Glutamatergic neuron (in vitro differentiated cells): Measurements from ENCODE around the gene LYSET. TPM values are rescaled to one million over a fixed set of nuclear protein-coding genes. Genes with fewer than 3 reads are reported as not detected.
"Not testable (repeated sequence)": the region's sequence is repeated elsewhere in the genome, so short reads cannot be mapped to it uniquely, and the experiment has no call there.

Source experiments
- DNase-seq: peaks from one replicate; pipeline ENCODE4 v3.0.0; 2022
- H3K27ac Mint-ChIP-seq: one replicate; pipeline ENCODE4 v1.8.0; 2020; ENCODE audit warnings: mild to moderate bottlenecking, mixed read lengths, inconsistent platforms; ENCODE audit not compliant: unreplicated experiment
- H3K27me3 Mint-ChIP-seq: one replicate; pipeline ENCODE4 v1.8.0; 2020; ENCODE audit warnings: mild to moderate bottlenecking, moderate library complexity, mixed read lengths, inconsistent platforms; ENCODE audit not compliant: unreplicated experiment
- H3K36me3 Mint-ChIP-seq: one replicate; pipeline ENCODE4 v1.8.0; 2020; ENCODE audit warnings: mild to moderate bottlenecking, mixed read lengths, inconsistent platforms; ENCODE audit not compliant: unreplicated experiment
- H3K4me1 Mint-ChIP-seq: one replicate; pipeline ENCODE4 v1.8.0; 2020; ENCODE audit warnings: mild to moderate bottlenecking, low read depth, mixed read lengths, inconsistent platforms; ENCODE audit not compliant: unreplicated experiment
- H3K4me3 Mint-ChIP-seq: one replicate; pipeline ENCODE4 v1.8.0; 2020; ENCODE audit warnings: mild to moderate bottlenecking, mixed read lengths, inconsistent platforms; ENCODE audit not compliant: unreplicated experiment
- H3K9me3 Mint-ChIP-seq: one replicate; pipeline ENCODE4 v1.8.0; 2020; ENCODE audit warnings: mild to moderate bottlenecking, moderate library complexity, mixed read lengths, inconsistent platforms; ENCODE audit not compliant: unreplicated experiment
- CTCF ChIP-seq: fragments of 200-600 bp; sonication (generic); IDR thresholded peaks from one replicate; pipeline ENCODE4 v1.5.0; 2021; ENCODE audit not compliant: partially characterized antibody, unreplicated experiment
- total RNA-seq: library from RNA; stranded (reverse); fragmentation: NEBNext Ultra II Directional; extraction: Animal tissue kit (Norgen Biotek cat#: 25700); gene quantifications from one replicate; pipeline ENCODE4 v1.2.1, GENCODE V29; 2021; ENCODE audit not compliant: unreplicated experiment

Gene LYSET
- total RNA-seq, 1 donor from 2014 or later = 15.9 TPM

GRCh38 chr14:93173943-93174395, 11.1 kb upstream of the LYSET start:
- no peak for DNase-seq
- no peak for TF ChIP-seq CTCF
- Mint-ChIP-seq H3K36me3 (peaks cover 4% of the 10 kb centered on the region), H3K4me3 (no peak overlapping the region), H3K27ac (no peak overlapping the region), H3K27me3 (peaks cover 1% of the 10 kb centered on the region), H3K4me1 (peaks cover 3% of the 10 kb centered on the region), H3K9me3 (no peaks in the 10 kb centered on the region)

GRCh38 chr14:93174731-93175130, 10.4 kb upstream of the LYSET start:
- H3K27ac Mint-ChIP-seq, H3K4me3 Mint-ChIP-seq, H3K9me3 Mint-ChIP-seq, H3K4me1 Mint-ChIP-seq, DNase-seq, H3K27me3 Mint-ChIP-seq, H3K36me3 Mint-ChIP-seq: not testable (repeated sequence)

GRCh38 chr14:93175492-93175891, 9.6 kb upstream of the LYSET start:
- H3K4me3 Mint-ChIP-seq = no peak overlapping the region
- H3K27me3 Mint-ChIP-seq = no peaks in the 10 kb centered on the region
- no peaks in the 10 kb centered on the region for H3K9me3 Mint-ChIP-seq
- TF ChIP-seq CTCF = no peak
- DNase-seq = no peak
- H3K4me1 Mint-ChIP-seq = peaks cover 3% of the 10 kb centered on the region
- H3K36me3 Mint-ChIP-seq = no peaks in the 10 kb centered on the region
- H3K27ac Mint-ChIP-seq = no peak overlapping the region

GRCh38 chr14:93183596-93184317, 1.4 kb upstream of the LYSET start:
- peaks cover 4% of the 10 kb centered on the region for H3K9me3 Mint-ChIP-seq
- peak overlapping the region; percentile 98 for H3K4me3 Mint-ChIP-seq
- no peak for TF ChIP-seq CTCF
- peak overlapping the region; percentile 91 for H3K27ac Mint-ChIP-seq
- H3K4me1 Mint-ChIP-seq = peaks cover 13% of the 10 kb centered on the region
- H3K36me3 Mint-ChIP-seq = no peaks in the 10 kb centered on the region
- H3K27me3 Mint-ChIP-seq = peaks cover 1% of the 10 kb centered on the region
- peak; percentile 21 for DNase-seq

- Mint-ChIP-seq H3K4me1 (peaks cover 13% of the 10 kb centered on the region), H3K36me3 (no peaks in the 10 kb centered on the region), H3K9me3 (peaks cover 4% of the 10 kb centered on the region), H3K4me3 (peak overlapping the region; percentile 98), H3K27ac (peak overlapping the region; percentile 81), H3K27me3 (peaks cover 1% of the 10 kb centered on the region)
- TF ChIP-seq CTCF = no peak
- no peak for DNase-seq
Measured at GRCh38 chr14:93185349-93185720, 218 bp downstream of the LYSET start.
